GM12873 (cell line): ENCODE data around the gene SEPTIN5.

Experiments used
- CTCF ChIP-seq: IDR thresholded peaks from 2 replicates; pipeline ENCODE4 v1.5.1; 2012; ENCODE audit warnings: low read depth, mild to moderate bottlenecking, moderate library complexity, low read length, control low read depth; ENCODE audit not compliant: insufficient read depth; ENCODE audit errors: missing control alignments

The SEPTIN5 gene

DNA sequence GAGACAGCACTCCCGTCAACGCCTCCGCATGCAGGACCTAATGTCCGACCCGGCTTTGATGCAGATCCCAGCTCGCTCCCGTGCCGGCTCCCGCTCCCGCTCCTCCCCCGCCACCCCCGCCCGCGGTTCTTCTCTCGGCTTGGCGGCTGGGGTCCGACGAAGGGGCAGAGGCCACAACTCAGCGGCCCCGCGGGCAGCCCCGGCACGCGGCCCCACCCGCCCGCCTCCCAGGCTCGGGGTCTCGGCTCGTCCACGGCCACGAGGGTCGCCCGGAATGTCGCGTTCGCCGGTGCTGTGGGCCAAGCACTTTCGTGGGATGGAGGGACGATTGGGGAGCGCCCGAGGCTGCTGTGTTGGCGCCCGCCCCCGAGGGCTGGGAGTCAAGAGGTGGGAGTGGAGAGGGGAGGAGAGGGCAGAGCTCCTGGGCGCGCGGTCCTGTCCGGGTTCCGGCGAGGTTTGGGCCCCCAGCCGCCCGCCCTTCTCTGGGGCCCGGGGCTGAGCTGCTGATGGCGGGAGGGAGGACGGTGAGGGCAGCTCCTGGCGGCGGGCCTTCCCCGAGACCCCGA is 40.9 kb downstream of the SEPTIN5 start:
- no peak for TF ChIP-seq CTCF

DNA sequence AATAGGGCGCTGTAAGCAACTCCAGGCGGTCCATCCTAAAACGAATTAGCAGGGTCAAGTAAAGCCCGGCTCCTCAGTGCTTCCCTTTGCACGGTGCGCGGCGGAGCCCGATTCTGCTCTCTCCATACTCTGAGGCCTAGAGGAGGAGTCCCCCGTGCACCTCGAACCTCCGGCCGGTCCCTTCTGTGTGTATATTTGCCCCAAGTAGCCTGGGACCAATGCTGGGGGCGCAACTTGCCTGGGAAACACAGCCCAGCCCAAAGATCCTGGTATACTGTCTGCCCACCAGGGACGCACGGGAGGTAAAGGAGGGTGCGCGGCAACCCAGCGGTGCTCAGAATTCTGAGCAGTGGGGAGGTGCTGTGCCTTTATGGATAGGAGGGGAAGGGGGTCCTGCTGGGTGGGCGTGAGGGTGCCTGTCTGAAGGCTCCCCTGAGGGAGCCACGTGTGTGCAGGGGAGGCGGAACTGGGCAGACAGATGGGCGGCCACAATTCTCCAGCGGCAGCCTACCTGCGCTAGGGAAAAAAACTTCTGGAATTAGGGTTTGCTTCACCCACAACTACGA is 41.5 kb downstream of the SEPTIN5 start:
- TF ChIP-seq CTCF: no peak

- peak; percentile 59 for TF ChIP-seq CTCF
Measured at GRCh38 chr22:19756288-19757128, 42.2 kb downstream of the SEPTIN5 start.

DNA sequence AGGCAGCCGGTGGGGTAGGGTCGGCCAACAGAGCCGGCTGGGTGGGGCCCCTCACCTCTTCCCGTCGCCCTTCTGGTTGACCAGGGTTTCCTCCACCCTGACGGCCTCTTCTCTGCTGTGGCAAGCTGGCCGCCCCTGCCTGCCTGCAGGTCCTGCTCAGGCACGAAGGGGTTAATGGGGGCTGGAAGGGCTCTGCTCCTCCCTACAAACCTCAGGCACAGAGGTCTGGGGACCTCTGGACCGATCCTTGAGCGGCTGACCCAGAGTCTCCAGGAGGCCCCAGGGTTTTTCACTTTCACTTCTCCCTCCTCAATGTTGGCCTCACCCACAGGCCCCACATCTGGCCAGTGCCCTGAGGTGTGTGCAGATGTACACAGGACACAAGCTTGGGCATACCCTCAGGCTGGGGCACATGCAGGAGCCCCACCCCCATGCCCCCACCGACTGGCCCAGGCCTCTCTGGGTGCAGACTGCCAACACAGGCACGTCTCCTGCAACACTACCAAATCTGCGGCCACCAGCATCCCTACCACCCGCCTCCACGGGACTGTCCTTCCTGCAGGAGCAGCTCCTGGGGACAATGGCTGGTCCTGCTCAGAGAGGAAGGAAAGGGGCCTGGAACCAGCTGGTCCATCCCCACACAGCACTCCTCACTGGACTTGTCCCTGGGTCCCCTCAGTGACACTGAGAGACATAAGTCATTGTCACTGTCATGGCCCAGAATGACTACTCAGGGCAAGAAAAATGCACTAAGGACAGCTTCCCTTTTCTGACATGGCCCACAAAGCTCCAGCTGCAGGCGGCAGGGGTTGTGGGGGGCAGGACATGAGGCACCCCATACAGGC is 43.1 kb downstream of the SEPTIN5 start:
- TF ChIP-seq CTCF: no peak

GRCh38 chr22:19757985-19758895 is 43.9 kb downstream of the SEPTIN5 start:
- TF ChIP-seq CTCF: no peak

DNA sequence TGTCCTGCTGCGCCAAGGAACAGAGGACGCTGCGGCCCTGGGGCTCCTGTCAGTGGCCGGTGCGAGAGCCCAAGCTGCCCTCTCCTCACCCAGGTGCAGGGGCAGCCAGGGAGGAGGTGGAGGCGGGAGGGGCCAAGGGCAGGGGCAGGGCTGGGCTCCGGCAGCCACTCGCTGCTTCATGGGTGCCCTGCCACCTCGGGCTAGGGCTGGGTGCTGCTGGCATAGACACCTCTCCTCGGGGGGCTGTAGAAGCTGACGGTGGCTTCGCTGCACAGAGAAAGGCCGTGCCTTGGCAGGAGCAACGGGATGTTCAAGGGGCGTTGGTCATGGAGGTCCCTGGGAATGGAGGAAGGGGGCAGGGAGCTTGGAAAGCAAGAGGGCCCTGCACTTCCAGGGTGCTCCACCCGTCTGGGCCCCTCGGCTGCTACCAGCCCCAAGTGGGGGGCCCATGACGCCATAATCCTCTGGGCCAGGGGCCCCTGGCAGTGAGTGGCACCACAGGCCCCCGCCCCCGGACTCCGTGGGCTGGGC is 44.7 kb downstream of the SEPTIN5 start:
- TF ChIP-seq CTCF: no peak
